GM12878 (cell line): ENCODE results near the gene ALG6. TPM values are rescaled to one million over a fixed set of nuclear protein-coding genes. Genes with fewer than 3 reads are reported as not detected.

Source experiments
- ATAC-seq: fragments of 200-7000 bp; cut with Tn5 transposase; 3 replicates; pipeline ENCODE4 v1.9.1; 2020; ENCODE audit warnings: mild to moderate bottlenecking, moderate library complexity
- BruUV-seq: library from RNA; stranded (reverse); fragments of 400-500 nt; replicated peaks from 2 replicates; lab custom pipeline; 2021; lab: Mats Ljungman, UMichigan
- CTCF ChIA-PET: fragments of 300-600 bp; sonication (Branson Sonifier 250); formaldehyde crosslinking; extraction: SDS; loops from one replicate; lab custom pipeline; 2021; ENCODE audit warnings: inconsistent platforms; lab: Yijun Ruan, JAX
- POLR2A ChIA-PET: fragments of 350-600 bp; formaldehyde crosslinking; extraction: SDS; loops from one replicate; lab custom pipeline; 2021; ENCODE audit warnings: inconsistent platforms; lab: Charles Lee
- RAD21 ChIA-PET: fragments of 300-600 bp; sonication (Branson Sonifier 250); formaldehyde crosslinking; loops from one replicate; lab custom pipeline; 2023; ENCODE audit warnings: antibody characterized with exemption; ENCODE audit not compliant: unreplicated experiment; lab: Charles Lee
- SMC1A ChIA-PET: fragments of 300-600 bp; sonication (Branson Sonifier 250); formaldehyde crosslinking; loops from one replicate; lab custom pipeline; 2023; ENCODE audit not compliant: unreplicated experiment, uncharacterized antibody; lab: Charles Lee
- DNase-seq: peaks from one replicate; pipeline ENCODE4 v3.0.0-alpha.2; 2011; ENCODE audit warnings: low read depth, low spot score
- FAIRE-seq: peaks from 3 replicates; lab custom pipeline; 2011; peaks lifted over from hg19 to GRCh38; lab: Jason Lieb, UNC
- H2AFZ ChIP-seq: 2 replicates; pipeline ENCODE4 v1.6.0; 2011; ENCODE audit warnings: low read depth, low read length, control low read depth; ENCODE audit not compliant: control insufficient read depth
- H3K27ac ChIP-seq: 2 replicates; pipeline ENCODE4 v1.5.1; 2011; ENCODE audit warnings: control low read depth; ENCODE audit not compliant: control insufficient read depth, insufficient read depth
- H3K27me3 ChIP-seq, 2 experiments: replicated peaks in 1 of 2; 2 replicates each; pipeline versions ENCODE4 v1.6.0 to v1.6.1; 2011; ENCODE audit warnings: low read length in 1 of 2; ENCODE audit not compliant: control insufficient read depth in 2 of 2, insufficient read depth in 2 of 2
- H3K36me3 ChIP-seq, 2 experiments: 2 replicates each; pipeline ENCODE4 v1.5.1; 2011; ENCODE audit warnings: low read length in 1 of 2; ENCODE audit not compliant: control insufficient read depth in 2 of 2, insufficient read depth in 2 of 2
- H3K4me1 ChIP-seq: 2 replicates; pipeline ENCODE4 v1.6.1; 2011; ENCODE audit warnings: mild to moderate bottlenecking, low read length, moderate library complexity, mixed read lengths; ENCODE audit not compliant: control insufficient read depth, insufficient read depth
- H3K4me2 ChIP-seq: 2 replicates; pipeline ENCODE4 v1.6.0; 2011; ENCODE audit warnings: control low read depth; ENCODE audit not compliant: control insufficient read depth, insufficient read depth
- H3K4me3 ChIP-seq: fragments of 200-600 bp; sonication (generic); 2 replicates; pipeline ENCODE4 v1.5.1; 2016
- H3K79me2 ChIP-seq: 2 replicates; pipeline ENCODE4 v1.6.0; 2011; ENCODE audit warnings: low read length; ENCODE audit not compliant: control insufficient read depth, insufficient read depth
- H3K9ac ChIP-seq: 2 replicates; pipeline ENCODE4 v1.8.0; 2011; ENCODE audit warnings: low read length, control low read depth, mixed read lengths; ENCODE audit not compliant: control insufficient read depth, insufficient read depth
- H3K9me3 ChIP-seq: replicated peaks from 3 replicates; pipeline ENCODE4 v1.5.1; 2011; ENCODE audit warnings: mild to moderate bottlenecking, low read length; ENCODE audit not compliant: control insufficient read depth, insufficient read depth
- H4K20me1 ChIP-seq: 2 replicates; pipeline ENCODE4 v1.6.0; 2011; ENCODE audit not compliant: control insufficient read depth, insufficient read depth
- SUZ12 ChIP-seq: fragments of 200-600 bp; sonication (generic); IDR thresholded peaks from one replicate; pipeline ENCODE4 v1.6.1; 2018; ENCODE audit warnings: antibody characterized with exemption, mild to moderate bottlenecking; ENCODE audit not compliant: unreplicated experiment
- WGBS: methylation state at CpG from one replicate; pipeline ENCODE4 v1.1.6; 2016; ENCODE audit warnings: low lambda C conversion rate; ENCODE audit not compliant: insufficient replicate concordance, insufficient coverage; ENCODE audit errors: missing lambda C conversion rate; 5-methylcytosine and 5-hydroxymethylcytosine counted together
- in situ Hi-C: fragments of 300-500 bp; cut with MboI; formaldehyde crosslinking; loops from 9 replicates; pipeline ENCODE4 v1.14.3; 2018; ENCODE audit warnings: mixed read lengths
- intact Hi-C: fragments of 100-400 bp; cut with micrococcal nuclease; formaldehyde crosslinking; loops from one replicate; pipeline ENCODE4 v1.14.2; 2022; ENCODE audit not compliant: unreplicated experiment
- polyA plus RNA-seq, 11 experiments: library from polyadenylated mRNA; depleted of rRNA in 4 of 11; unstranded in 6 of 11; stranded (reverse) in 5 of 11; fragments of >200 nt; fragmentation: Nextera tagmentation in 4 of 11; fragmentation: Illumina TruSeq in 1 of 11; extraction: Ambion mirVana in 4 of 11; extraction: Trizol in 1 of 11; gene quantifications; 1 replicate in 1 of 11; 2 replicates in 10 of 11; pipeline versions ENCODE4 v1.2.1 to v1.2.3, GENCODE V29; 2011 to 2016; ENCODE audit warnings: inconsistent platforms in 2 of 11, missing spikeins in 2 of 11, low read depth in 1 of 11
- total RNA-seq, 4 experiments: library from RNA; depleted of rRNA in 3 of 4; stranded (reverse); fragments of >200 nt in 3 of 4; fragmentation: Illumina TruSeq in 1 of 4; extraction: Trizol in 1 of 4; gene quantifications; 2 replicates each; pipeline versions ENCODE4 v1.2.1 to v1.2.3, GENCODE V29; 2013 to 2021
- TF ChIP-seq, protein P1 (sequence below): IDR thresholded peaks from 2 replicates; pipeline ENCODE4 v1.6.1; 2011; ENCODE audit warnings: borderline replicate concordance, low read depth, mild to moderate bottlenecking, moderate library complexity, mixed read lengths, low read length; ENCODE audit not compliant: insufficient read depth; ENCODE audit errors: extremely low read length

ALG6 gene
- total and polyA plus RNA-seq, 10 of the 15 experiments (the other 5 are each of a cell fraction or from before 2014, with no cell fraction given), result 13.8 to 28.5 (median 17.1) TPM

DNA sequence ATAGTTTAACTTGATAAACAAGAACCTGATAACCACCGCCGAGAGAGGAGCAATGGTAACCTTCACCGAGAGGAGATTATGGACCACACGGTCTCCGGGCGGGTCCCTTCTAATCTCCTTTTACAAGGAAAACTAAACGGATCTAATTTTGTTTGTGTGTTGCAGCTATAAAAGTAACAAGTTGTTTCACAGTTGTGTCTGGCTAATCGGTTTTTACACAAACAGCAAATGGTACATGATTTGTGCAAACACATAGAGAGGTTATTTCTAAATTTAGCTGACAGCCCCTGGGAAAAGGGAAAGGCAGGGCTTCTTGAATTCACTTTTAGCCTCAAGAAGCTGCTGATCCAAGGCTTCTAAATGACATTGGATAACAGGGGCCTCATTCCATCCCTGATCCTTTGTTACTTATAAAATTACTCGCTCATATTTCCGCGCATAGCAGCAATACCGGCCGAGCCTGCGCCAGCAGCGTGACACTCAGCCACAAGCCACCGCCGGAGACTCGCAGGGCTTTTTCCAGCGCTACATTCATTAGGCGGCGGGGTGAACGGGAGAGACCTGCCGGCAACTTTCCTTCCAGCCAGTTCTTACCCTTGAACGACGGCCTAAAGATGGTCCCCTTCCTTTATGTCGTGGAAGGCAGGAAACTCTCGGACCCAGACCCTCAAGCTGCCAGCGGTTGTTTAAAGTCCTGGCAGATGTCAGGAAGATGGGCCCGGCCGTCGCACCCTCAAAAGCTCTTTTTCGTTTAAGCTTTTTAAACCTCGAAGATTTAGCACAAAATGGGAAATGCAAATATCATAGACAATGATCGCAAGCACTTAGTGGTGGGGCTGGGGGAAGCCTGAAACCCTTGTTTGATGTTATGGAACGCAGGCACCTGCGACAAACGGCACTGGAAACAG, 40.7 kb upstream of the ALG6 start:
- no peaks in the 10 kb centered on the region for H3K79me2 ChIP-seq
- H2AFZ ChIP-seq, result no peak overlapping the region
- ChIA-PET CTCF (interaction anchor here (0.7 to 4.7 kb wide), 18 partner anchors 9 to 212 kb away, joined by 3 to 26 read pairs (median 4); no protein-coding TSS in a partner anchor), RAD21 (interaction anchor here (0.6 to 2.1 kb wide), 3 partner anchors 34 to 211 kb away, joined by 3 to 8 read pairs (median 3); no protein-coding TSS in a partner anchor), POLR2A (no interaction called here), SMC1A (interaction anchor here (0.6 to 1.5 kb wide), 5 partner anchors 16 to 227 kb away, joined by 3 to 5 read pairs (median 3); no protein-coding TSS in a partner anchor)
- no peaks in the 10 kb centered on the region for H3K36me3 ChIP-seq
- no peak for ATAC-seq
- DNase-seq, result no peak
- intact Hi-C loops, result no loop called here
- BruUV-seq, result no TSS peak
- in situ Hi-C loops, result no loop called here
- H3K27ac ChIP-seq, result no peak overlapping the region
- H4K20me1 ChIP-seq, result no peaks in the 10 kb centered on the region
- peak; percentile 47 for TF ChIP-seq SUZ12
- TF ChIP-seq, protein P1, sequence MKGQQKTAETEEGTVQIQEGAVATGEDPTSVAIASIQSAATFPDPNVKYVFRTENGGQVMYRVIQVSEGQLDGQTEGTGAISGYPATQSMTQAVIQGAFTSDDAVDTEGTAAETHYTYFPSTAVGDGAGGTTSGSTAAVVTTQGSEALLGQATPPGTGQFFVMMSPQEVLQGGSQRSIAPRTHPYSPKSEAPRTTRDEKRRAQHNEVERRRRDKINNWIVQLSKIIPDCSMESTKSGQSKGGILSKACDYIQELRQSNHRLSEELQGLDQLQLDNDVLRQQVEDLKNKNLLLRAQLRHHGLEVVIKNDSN, result no peak
- TF ChIP-seq, all 136 proteins: peak for 1
- 18% methylated on average over 37 of the region's 37 CpGs for WGBS
- Histone ChIP-seq H3K4me1 (no peaks in the 10 kb centered on the region; the same call in 1 of the 2 replicates), H3K4me3 (no peak overlapping the region), H3K27me3 (peaks cover 13 to 48% of the 10 kb centered on the region in 2 experiments), H3K9me3 (peaks cover 1% of the 10 kb centered on the region; the same call in 1 of the 3 replicates), H3K9ac (no peak overlapping the region), H3K4me2 (peak overlapping the region; percentile 30; the same call in 1 of the 2 replicates)
- no peak for FAIRE-seq
